NT2/D1 (cell line): ENCODE data around the gene KLK6.

ENCODE experiments used
- SUZ12 ChIP-seq: IDR thresholded peaks from 2 replicates; pipeline ENCODE4 v1.6.1; 2011; ENCODE audit not compliant: insufficient read length, insufficient read depth; ENCODE audit errors: extremely low read depth
- YY1 ChIP-seq: IDR thresholded peaks from 2 replicates; pipeline ENCODE4 v1.6.1; 2011; ENCODE audit not compliant: insufficient read length, insufficient read depth
- ZNF274 ChIP-seq: IDR thresholded peaks from 2 replicates; pipeline ENCODE4 v1.6.1; 2011; ENCODE audit warnings: mild to moderate bottlenecking, low read depth, low read length

- no peak for TF ChIP-seq ZNF274
- TF ChIP-seq YY1: no peak
- TF ChIP-seq SUZ12: no peak
Measured at GRCh38 chr19:51015691-51016267, 46.4 kb upstream of the KLK6 start.
